ENCODE measurements around the gene ACSBG1.

- no peak for TF ChIP-seq POLR2AphosphoS5 (IDR thresholded peaks at IDR 0.05)
- TF ChIP-seq CTCF (IDR thresholded peaks at IDR 0.05; ENCODE audit: poor library complexity, severe bottlenecking) = no peak
- no peak for TF ChIP-seq TAF1 (IDR thresholded peaks at IDR 0.05; ENCODE audit: low read depth)
- no peak for TF ChIP-seq MXI1 (conservative IDR thresholded peaks at IDR 0.05; ENCODE audit: poor library complexity, severe bottlenecking)
- no peak for TF ChIP-seq RAD21 (conservative IDR thresholded peaks at IDR 0.05)
- no peak for TF ChIP-seq EP300 (conservative IDR thresholded peaks at IDR 0.05; ENCODE audit: poor library complexity, severe bottlenecking)
- no peak for TF ChIP-seq EZH2 (IDR thresholded peaks at IDR 0.05; ENCODE audit: borderline replicate concordance, insufficient read depth, low read length, poor library complexity, severe bottlenecking)
Measured at GRCh38 chr15:78182821-78183220, 51.5 kb downstream of the ACSBG1 start.
